SK-N-SH (cell line): ENCODE results near the gene VMP1. TPM values are rescaled to one million over a fixed set of nuclear protein-coding genes. Genes with fewer than 3 reads are reported as not detected.
"Not testable (repeated sequence)": the region's sequence is repeated elsewhere in the genome, so short reads cannot be mapped to it uniquely, and the experiment has no call there.

Experiments
- CTCF ChIA-PET: fragments of 300-600, 350-600 bp; formaldehyde crosslinking; extraction: SDS; loops from one replicate; lab custom pipeline; 2021; lab: Yijun Ruan, JAX
- POLR2A ChIA-PET: fragments of 350-600 bp; sonication (Branson Sonifier 250); formaldehyde crosslinking; extraction: SDS; loops from one replicate; lab custom pipeline; 2020; ENCODE audit warnings: antibody characterized with exemption, inconsistent platforms; lab: Yijun Ruan, JAX
- DNase-seq: peaks from one replicate; pipeline ENCODE4 v3.0.0; 2012
- H2AFZ ChIP-seq: fragments of 200-600 bp; sonication (generic); 2 replicates; pipeline ENCODE4 v1.8.1; 2016; ENCODE audit warnings: antibody characterized with exemption, mild to moderate bottlenecking, low read depth
- H3F3A ChIP-seq: fragments of 200-600 bp; sonication (generic); replicated peaks from 2 replicates; pipeline ENCODE3; 2016; ENCODE audit warnings: antibody characterized with exemption, mild to moderate bottlenecking; ENCODE audit not compliant: insufficient read depth
- H3K27ac ChIP-seq, 2 experiments: fragments of 200-500 bp in 1 of 2; fragments of 200-600 bp in 1 of 2; sonication (Bioruptor generic) in 1 of 2; sonication (generic), shearing (Covaris generic) in 1 of 2; 2 replicates each; pipeline versions ENCODE4 v1.5.1 to v1.6.1; 2014 to 2016; ENCODE audit warnings: low read depth in 2 of 2, inconsistent platforms in 1 of 2, low read length in 1 of 2, mild to moderate bottlenecking in 1 of 2, mixed read lengths in 1 of 2
- H3K27me3 ChIP-seq: fragments of 200-600 bp; sonication (generic), shearing (Covaris generic); 2 replicates; pipeline ENCODE4 v1.6.1; 2016; ENCODE audit warnings: mixed run types; ENCODE audit not compliant: insufficient read depth
- H3K36me3 ChIP-seq, 2 experiments: fragments of 200-500 bp in 1 of 2; fragments of 200-600 bp in 1 of 2; sonication (Bioruptor generic) in 1 of 2; sonication (generic) in 1 of 2; replicated peaks in 1 of 2; 2 replicates each; pipeline versions ENCODE3 to v1.5.1; 2014 to 2016; ENCODE audit warnings: low read length in 1 of 2, mild to moderate bottlenecking in 1 of 2; ENCODE audit not compliant: insufficient read depth in 2 of 2, control insufficient read depth in 1 of 2
- H3K4me1 ChIP-seq, 2 experiments: fragments of 200-500 bp in 1 of 2; fragments of 200-600 bp in 1 of 2; sonication (Bioruptor generic) in 1 of 2; sonication (generic), shearing (Covaris generic) in 1 of 2; 2 replicates each; pipeline versions ENCODE4 v1.5.1 to v1.6.1; 2014 to 2016; ENCODE audit warnings: low read depth in 1 of 2, low read length in 1 of 2, mixed run types in 1 of 2; ENCODE audit not compliant: insufficient read depth in 2 of 2, control insufficient read depth in 1 of 2
- H3K4me2 ChIP-seq: fragments of 200-600 bp; sonication (generic), shearing (Covaris generic); 2 replicates; pipeline ENCODE4 v1.6.1; 2017; ENCODE audit warnings: mixed run types
- H3K4me3 ChIP-seq, 2 experiments: fragments of 200-500 bp in 1 of 2; fragments of 200-600 bp in 1 of 2; sonication (Bioruptor generic) in 1 of 2; sonication (generic), shearing (Covaris generic) in 1 of 2; 2 replicates each; pipeline versions ENCODE4 v1.5.1 to v1.8.1; 2014 to 2016; ENCODE audit warnings: low read depth in 2 of 2, inconsistent platforms in 1 of 2, low read length in 1 of 2, mild to moderate bottlenecking in 1 of 2, mixed read lengths in 1 of 2, moderate library complexity in 1 of 2
- H3K79me2 ChIP-seq: fragments of 200-600 bp; sonication (generic); 2 replicates; pipeline ENCODE4 v1.8.1; 2017; ENCODE audit warnings: mild to moderate bottlenecking; ENCODE audit not compliant: insufficient read depth
- H3K9ac ChIP-seq: fragments of 200-600 bp; sonication (generic); 2 replicates; pipeline ENCODE4 v1.6.1; 2017; ENCODE audit warnings: mixed run types
- H3K9me2 ChIP-seq: fragments of 200-600 bp; sonication (generic); 2 replicates; pipeline ENCODE4 v1.6.1; 2017; ENCODE audit warnings: mixed run types
- H3K9me3 ChIP-seq: fragments of 200-600 bp; sonication (generic); 2 replicates; pipeline ENCODE4 v1.6.1; 2017; ENCODE audit warnings: mixed run types, mild to moderate bottlenecking, moderate library complexity
- H4K20me1 ChIP-seq: fragments of 200-600 bp; sonication (generic); 2 replicates; pipeline ENCODE4 v1.6.1; 2017; ENCODE audit warnings: mild to moderate bottlenecking, mixed run types; ENCODE audit not compliant: insufficient read depth
- EP300 ChIP-seq, 2 experiments: IDR thresholded peaks; 2 replicates each; pipeline versions ENCODE4 v1.4.0 to v1.6.1; 2012; ENCODE audit warnings: borderline replicate concordance in 1 of 2, low read depth in 1 of 2, low read length in 1 of 2
- EZH2phosphoT487 ChIP-seq: fragments of 200-600 bp; sonication (generic); IDR thresholded peaks from 2 replicates; pipeline ENCODE4 v1.6.1; 2017; ENCODE audit warnings: low read depth, mixed run types, mild to moderate bottlenecking, antibody characterized with exemption, moderate library complexity, borderline replicate concordance
- FOSL2 ChIP-seq: IDR thresholded peaks from 2 replicates; pipeline ENCODE4 v1.4.0; 2012; ENCODE audit warnings: low read depth, mild to moderate bottlenecking, moderate library complexity, borderline replicate concordance
- FOXM1 ChIP-seq: IDR thresholded peaks from 2 replicates; pipeline ENCODE4 v1.4.0; 2012; ENCODE audit warnings: low read depth, mild to moderate bottlenecking
- GABPA ChIP-seq: IDR thresholded peaks from 2 replicates; pipeline ENCODE4 v1.4.0; 2012; ENCODE audit warnings: low read depth, mild to moderate bottlenecking
- GATA2 ChIP-seq: sonication (generic); formaldehyde crosslinking; IDR thresholded peaks from 2 replicates; pipeline ENCODE4 v1.5.0; 2020; ENCODE audit warnings: mild to moderate bottlenecking, missing genetic modification reagents
- NFIC ChIP-seq: IDR thresholded peaks from 2 replicates; pipeline ENCODE4 v1.4.0; 2012; ENCODE audit warnings: borderline replicate concordance
- NRF1 ChIP-seq: IDR thresholded peaks from 2 replicates; pipeline ENCODE4 v1.6.1; 2012; ENCODE audit warnings: low read depth, mild to moderate bottlenecking, low read length
- RAD21 ChIP-seq: IDR thresholded peaks from 2 replicates; pipeline ENCODE4 v1.6.1; 2012; ENCODE audit warnings: mild to moderate bottlenecking, low read length
- RCOR1 ChIP-seq: fragments of 150-350 bp; IDR thresholded peaks from 2 replicates; pipeline ENCODE4 v1.6.1; 2017; ENCODE audit warnings: antibody characterized with exemption, low read length
- RXRA ChIP-seq: IDR thresholded peaks from 2 replicates; pipeline ENCODE4 v1.4.0; 2012; ENCODE audit warnings: low read depth, mild to moderate bottlenecking, borderline replicate concordance
- SIN3A ChIP-seq: IDR thresholded peaks from 2 replicates; pipeline ENCODE4 v1.6.1; 2012; ENCODE audit warnings: low read depth, mild to moderate bottlenecking, low read length, moderate library complexity, borderline replicate concordance
- SMC3 ChIP-seq: IDR thresholded peaks from 2 replicates; pipeline ENCODE4 v1.6.1; 2012; ENCODE audit warnings: low read depth, low read length, improper control_type of control experiment
- WGBS: methylation state at CpG from one replicate; pipeline ENCODE4 v1.1.6; 2017; ENCODE audit warnings: low lambda C conversion rate; 5-methylcytosine and 5-hydroxymethylcytosine counted together
- polyA plus RNA-seq, 3 experiments: library from polyadenylated mRNA; depleted of rRNA; stranded (reverse); fragments of >200 nt; gene quantifications; 2 replicates each; pipeline ENCODE4 v1.2.3, GENCODE V29; 2012
- TF ChIP-seq, protein P1 (sequence below): IDR thresholded peaks from 2 replicates; pipeline ENCODE4 v1.4.0; 2012; ENCODE audit warnings: low read depth, borderline replicate concordance
- TF ChIP-seq, protein P2 (sequence below): IDR thresholded peaks from 2 replicates; pipeline ENCODE4 v1.4.0; 2012; ENCODE audit warnings: low read depth, borderline replicate concordance
- TF ChIP-seq, protein P3 (sequence below): fragments of 150-350 bp; IDR thresholded peaks from 2 replicates; pipeline ENCODE4 v1.6.1; 2017; ENCODE audit warnings: antibody characterized with exemption, low read length, low read depth, borderline replicate concordance
- TF ChIP-seq, protein P4 (sequence below): IDR thresholded peaks from 2 replicates; pipeline ENCODE4; 2012
- TF ChIP-seq, protein P5 (sequence below): fragments of 150-350 bp; IDR thresholded peaks from 2 replicates; pipeline ENCODE4 v1.6.1; 2016; ENCODE audit warnings: mild to moderate bottlenecking, low read depth, low read length

VMP1 gene
- polyA plus RNA-seq, 1 of the 3 experiments (the other 2 are of a cell fraction), result 169 TPM

DNA sequence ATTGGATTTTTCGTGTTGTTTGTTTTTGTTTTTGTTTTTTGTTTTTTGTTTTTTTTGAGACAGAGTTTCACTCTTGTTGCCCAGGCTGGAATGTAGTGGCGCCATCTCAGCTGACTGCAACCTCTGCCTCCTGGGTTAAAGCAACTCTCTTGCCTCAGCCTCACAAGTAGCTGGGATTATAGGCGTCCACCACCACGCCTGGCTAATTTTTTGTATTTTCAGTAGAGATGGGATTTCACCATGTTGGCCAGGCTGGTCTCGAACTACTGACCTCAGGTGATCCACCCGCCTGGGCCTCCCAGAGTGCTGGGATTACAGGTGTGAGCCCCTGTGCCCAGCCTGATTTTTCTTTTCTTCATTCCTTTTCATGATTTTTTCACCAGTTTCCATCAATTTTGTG, 73.1 kb downstream of the VMP1 start:
- CTCF ChIA-PET, result interaction anchor here (1.1 kb wide), 1 partner anchor 27 kb away, joined by 3 read pairs; no protein-coding TSS in a partner anchor
- Histone ChIP-seq H3K79me2 (peaks cover 47% of the 10 kb centered on the region), H3K27ac (peak overlapping the region in 1 of 2 experiments; percentile 99; a peak in 2 of 4 replicates), H3K36me3 (peaks cover 15 to 46% of the 10 kb centered on the region in 2 experiments), H3K4me1 (peaks cover 15 to 23% of the 10 kb centered on the region in 2 experiments), H3K9ac (peak overlapping the region; percentile 21; the same call in 1 of the 2 replicates), H3F3A (peaks cover 45% of the 10 kb centered on the region)
- H2AFZ ChIP-seq, H3K9me2 ChIP-seq, POLR2A ChIA-PET, H3K4me3 ChIP-seq, H3K27me3 ChIP-seq, H3K4me2 ChIP-seq, H4K20me1 ChIP-seq, DNase-seq, H3K9me3 ChIP-seq: not testable (repeated sequence)
- WGBS, result 96% methylated on average over 6 of the region's 6 CpGs

DNA sequence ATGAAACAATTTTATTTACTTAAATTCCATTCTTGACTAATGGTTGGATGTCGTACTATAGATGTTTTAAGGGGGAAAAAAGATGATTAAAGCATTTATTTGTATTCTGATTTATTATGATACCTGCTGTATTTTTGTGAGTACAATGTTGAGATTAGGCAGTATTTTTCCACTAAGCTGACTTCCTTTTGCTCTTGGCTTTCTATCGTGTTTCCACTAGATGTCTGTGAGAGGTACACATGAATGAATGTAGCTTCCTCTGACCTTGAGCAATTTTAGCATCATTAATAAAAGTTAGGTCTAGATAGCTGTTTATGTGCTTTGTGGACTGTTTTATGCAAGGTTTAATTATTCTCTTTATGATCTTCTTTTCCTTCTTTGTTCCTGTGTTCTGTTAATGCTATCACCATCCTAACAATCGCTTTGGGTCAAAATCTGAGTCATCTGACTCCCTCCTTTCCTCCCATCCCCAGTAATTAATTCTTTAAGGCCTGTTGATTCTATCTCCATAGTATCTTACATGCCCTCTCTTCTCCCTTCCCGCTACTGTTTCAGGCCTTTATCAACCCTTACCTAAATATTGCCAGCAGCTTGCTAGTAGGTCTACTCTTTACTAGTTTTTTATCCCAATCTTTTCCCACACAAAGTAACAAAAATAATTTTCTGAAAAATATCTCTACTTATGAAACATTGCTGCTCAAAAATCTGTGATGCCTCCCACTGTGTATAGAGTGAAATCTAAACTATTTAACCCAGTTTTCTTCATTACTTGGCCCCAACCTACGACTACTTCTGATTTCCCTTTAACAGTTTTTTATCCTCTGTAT, 76.0 kb downstream of the VMP1 start:
- POLR2A ChIA-PET, result no interaction called here
- Histone ChIP-seq H2AFZ (no peak overlapping the region), H3K27me3 (no peaks in the 10 kb centered on the region), H3K4me2 (peak overlapping the region; percentile 61), H3K9me2 (no peaks in the 10 kb centered on the region), H3K4me1 (peaks cover 20 to 46% of the 10 kb centered on the region in 2 experiments), H4K20me1 (no peaks in the 10 kb centered on the region), H3F3A (peaks cover 71% of the 10 kb centered on the region), H3K9ac (peak overlapping the region; percentile 89), H3K79me2 (peaks cover 61% of the 10 kb centered on the region), H3K27ac (peak overlapping the region; percentile 97 to 99), H3K4me3 (peak overlapping the region in 1 of 2 experiments; percentile 4; a peak in 1 of 4 replicates), H3K9me3 (no peaks in the 10 kb centered on the region), H3K36me3 (peaks cover 5 to 21% of the 10 kb centered on the region in 2 experiments)
- 2% methylated on average over 5 of the region's 5 CpGs for WGBS
- DNase-seq, result peak; percentile 73
- CTCF ChIA-PET, result interaction anchor here (0.7 to 2.7 kb wide), 6 partner anchors 9 to 76 kb away, joined by 3 to 12 read pairs (median 5); no protein-coding TSS in a partner anchor
- TF ChIP-seq GABPA (no peak), RCOR1 (peak; percentile 79), SIN3A (peak; percentile 50; the same call in 1 of the 2 replicates), GATA2 (CRISPR knock-in tag) (peak; percentile 73; the same call in 1 of the 2 replicates), RXRA (peak; percentile 55; the same call in 1 of the 2 replicates), FOXM1 (peak; percentile 57; the same call in 1 of the 2 replicates), EZH2phosphoT487 (no peak), NRF1 (no peak), NFIC (no peak), SMC3 (no peak), EP300 (IDR thresholded peaks at IDR 0.05; ENCODE audit: borderline replicate concordance in 1 of 2, low read depth in 1 of 2, low read length in 1 of 2) (peak; percentile 66 to 84; a peak in 3 of 4 replicates), RAD21 (peak; percentile 22; the same call in 1 of the 2 replicates), FOSL2 (peak; percentile 84)
- TF ChIP-seq, protein P1, sequence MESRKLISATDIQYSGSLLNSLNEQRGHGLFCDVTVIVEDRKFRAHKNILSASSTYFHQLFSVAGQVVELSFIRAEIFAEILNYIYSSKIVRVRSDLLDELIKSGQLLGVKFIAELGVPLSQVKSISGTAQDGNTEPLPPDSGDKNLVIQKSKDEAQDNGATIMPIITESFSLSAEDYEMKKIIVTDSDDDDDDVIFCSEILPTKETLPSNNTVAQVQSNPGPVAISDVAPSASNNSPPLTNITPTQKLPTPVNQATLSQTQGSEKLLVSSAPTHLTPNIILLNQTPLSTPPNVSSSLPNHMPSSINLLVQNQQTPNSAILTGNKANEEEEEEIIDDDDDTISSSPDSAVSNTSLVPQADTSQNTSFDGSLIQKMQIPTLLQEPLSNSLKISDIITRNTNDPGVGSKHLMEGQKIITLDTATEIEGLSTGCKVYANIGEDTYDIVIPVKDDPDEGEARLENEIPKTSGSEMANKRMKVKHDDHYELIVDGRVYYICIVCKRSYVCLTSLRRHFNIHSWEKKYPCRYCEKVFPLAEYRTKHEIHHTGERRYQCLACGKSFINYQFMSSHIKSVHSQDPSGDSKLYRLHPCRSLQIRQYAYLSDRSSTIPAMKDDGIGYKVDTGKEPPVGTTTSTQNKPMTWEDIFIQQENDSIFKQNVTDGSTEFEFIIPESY, result no peak
- TF ChIP-seq, protein P2, sequence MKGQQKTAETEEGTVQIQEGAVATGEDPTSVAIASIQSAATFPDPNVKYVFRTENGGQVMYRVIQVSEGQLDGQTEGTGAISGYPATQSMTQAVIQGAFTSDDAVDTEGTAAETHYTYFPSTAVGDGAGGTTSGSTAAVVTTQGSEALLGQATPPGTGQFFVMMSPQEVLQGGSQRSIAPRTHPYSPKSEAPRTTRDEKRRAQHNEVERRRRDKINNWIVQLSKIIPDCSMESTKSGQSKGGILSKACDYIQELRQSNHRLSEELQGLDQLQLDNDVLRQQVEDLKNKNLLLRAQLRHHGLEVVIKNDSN, result no peak
- TF ChIP-seq, protein P3, sequence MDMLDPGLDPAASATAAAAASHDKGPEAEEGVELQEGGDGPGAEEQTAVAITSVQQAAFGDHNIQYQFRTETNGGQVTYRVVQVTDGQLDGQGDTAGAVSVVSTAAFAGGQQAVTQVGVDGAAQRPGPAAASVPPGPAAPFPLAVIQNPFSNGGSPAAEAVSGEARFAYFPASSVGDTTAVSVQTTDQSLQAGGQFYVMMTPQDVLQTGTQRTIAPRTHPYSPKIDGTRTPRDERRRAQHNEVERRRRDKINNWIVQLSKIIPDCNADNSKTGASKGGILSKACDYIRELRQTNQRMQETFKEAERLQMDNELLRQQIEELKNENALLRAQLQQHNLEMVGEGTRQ, result no peak
- TF ChIP-seq, protein P4, sequence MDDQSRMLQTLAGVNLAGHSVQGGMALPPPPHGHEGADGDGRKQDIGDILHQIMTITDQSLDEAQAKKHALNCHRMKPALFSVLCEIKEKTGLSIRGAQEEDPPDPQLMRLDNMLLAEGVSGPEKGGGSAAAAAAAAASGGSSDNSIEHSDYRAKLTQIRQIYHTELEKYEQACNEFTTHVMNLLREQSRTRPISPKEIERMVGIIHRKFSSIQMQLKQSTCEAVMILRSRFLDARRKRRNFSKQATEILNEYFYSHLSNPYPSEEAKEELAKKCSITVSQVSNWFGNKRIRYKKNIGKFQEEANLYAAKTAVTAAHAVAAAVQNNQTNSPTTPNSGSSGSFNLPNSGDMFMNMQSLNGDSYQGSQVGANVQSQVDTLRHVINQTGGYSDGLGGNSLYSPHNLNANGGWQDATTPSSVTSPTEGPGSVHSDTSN, result peak; percentile 72
- TF ChIP-seq, protein P5, sequence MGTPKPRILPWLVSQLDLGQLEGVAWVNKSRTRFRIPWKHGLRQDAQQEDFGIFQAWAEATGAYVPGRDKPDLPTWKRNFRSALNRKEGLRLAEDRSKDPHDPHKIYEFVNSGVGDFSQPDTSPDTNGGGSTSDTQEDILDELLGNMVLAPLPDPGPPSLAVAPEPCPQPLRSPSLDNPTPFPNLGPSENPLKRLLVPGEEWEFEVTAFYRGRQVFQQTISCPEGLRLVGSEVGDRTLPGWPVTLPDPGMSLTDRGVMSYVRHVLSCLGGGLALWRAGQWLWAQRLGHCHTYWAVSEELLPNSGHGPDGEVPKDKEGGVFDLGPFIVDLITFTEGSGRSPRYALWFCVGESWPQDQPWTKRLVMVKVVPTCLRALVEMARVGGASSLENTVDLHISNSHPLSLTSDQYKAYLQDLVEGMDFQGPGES, result no peak
